ENCODE measurements around the gene DSCAML1.

DSCAML1 gene

DNA sequence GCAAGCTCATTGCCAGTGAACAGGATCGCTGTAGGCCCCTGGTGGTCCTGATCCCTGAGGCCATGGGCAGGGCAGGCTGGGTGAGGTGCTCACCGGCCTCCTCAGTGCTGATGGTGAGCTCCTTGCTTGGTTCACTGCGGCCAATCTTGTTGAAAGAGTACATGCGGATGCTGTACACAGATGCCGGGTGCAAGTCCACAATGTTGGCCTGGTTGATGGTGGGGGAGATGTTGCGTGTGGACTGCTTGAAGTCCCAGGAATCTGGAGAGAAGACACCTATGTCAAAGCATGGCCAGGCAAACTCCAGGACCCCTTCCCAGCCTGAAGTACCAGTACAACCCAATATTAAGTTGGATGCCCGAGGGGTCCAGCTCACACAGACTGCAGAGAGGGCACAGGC, 325.2 kb downstream of the DSCAML1 start:
- H3K36me3 ChIP-seq (ENCODE audit: control insufficient read depth, insufficient read depth, low read length, severe bottlenecking) = no peaks in the 10 kb centered on the region
- H3K9me3 ChIP-seq (ENCODE audit: control insufficient read depth, low read length) = no peaks in the 10 kb centered on the region
- peaks cover 56% of the 10 kb centered on the region for H3K27me3 ChIP-seq (replicated peaks; ENCODE audit: control insufficient read depth, insufficient read depth, low read length)
- no peaks in the 10 kb centered on the region for H3K4me1 ChIP-seq (ENCODE audit: control insufficient read depth, insufficient read depth, low read length)
- H3K4me3 ChIP-seq (ENCODE audit: low read length) = no peak overlapping the region
- no peak overlapping the region for H3K9ac ChIP-seq (ENCODE audit: low read length)
- DNase-seq (ENCODE audit: low read depth) = no peak

DNA sequence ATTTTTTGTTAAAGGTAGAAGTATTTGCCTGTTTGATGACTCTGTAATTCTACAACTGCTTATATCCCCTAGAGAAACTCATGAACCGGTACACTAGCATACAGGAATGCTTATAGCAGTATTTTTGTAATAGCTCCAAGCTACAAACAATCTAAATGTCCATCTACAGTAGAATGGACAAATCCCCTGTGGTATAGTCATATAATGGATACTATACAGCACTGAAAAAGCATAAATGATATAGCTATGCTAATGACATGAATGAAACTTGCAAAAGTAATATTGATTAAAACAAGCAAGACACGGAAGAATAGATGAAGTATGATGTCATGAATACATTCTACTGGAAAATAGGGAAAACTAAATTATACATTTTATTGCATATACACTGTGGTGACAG, 326.4 kb downstream of the DSCAML1 start:
- no peaks in the 10 kb centered on the region for H3K9me3 ChIP-seq (ENCODE audit: control insufficient read depth, low read length)
- H3K4me1 ChIP-seq (ENCODE audit: control insufficient read depth, insufficient read depth, low read length) = no peaks in the 10 kb centered on the region
- no peak overlapping the region for H3K9ac ChIP-seq (ENCODE audit: low read length)
- H3K36me3 ChIP-seq (ENCODE audit: control insufficient read depth, insufficient read depth, low read length, severe bottlenecking) = no peaks in the 10 kb centered on the region
- peaks cover 46% of the 10 kb centered on the region for H3K27me3 ChIP-seq (replicated peaks; ENCODE audit: control insufficient read depth, insufficient read depth, low read length)
- no peak overlapping the region for H3K4me3 ChIP-seq (ENCODE audit: low read length)
- DNase-seq (ENCODE audit: low read depth) = no peak

DNA sequence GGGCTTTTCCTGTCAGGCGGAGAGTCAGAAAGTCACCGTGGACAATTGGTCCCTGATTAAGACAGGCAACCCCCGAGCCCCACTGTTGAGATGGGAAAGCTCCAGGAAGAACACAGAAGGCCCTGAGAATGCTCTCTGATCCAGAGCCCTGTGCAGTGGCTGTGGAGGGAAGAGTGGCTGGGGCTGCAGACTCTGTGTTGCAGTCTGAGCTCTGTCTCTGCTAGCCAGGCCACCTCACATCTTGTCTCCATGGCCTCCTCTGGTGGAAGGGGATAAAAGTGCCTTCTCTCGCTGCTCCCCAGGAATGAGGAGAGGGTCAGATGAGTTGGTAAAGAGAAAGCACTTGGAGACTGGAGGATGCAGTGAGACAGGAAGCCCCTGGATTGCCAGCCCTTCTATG, 328.1 kb downstream of the DSCAML1 start:
- DNase-seq (ENCODE audit: low read depth) = no peak
- Histone ChIP-seq H3K4me3 (ENCODE audit: low read length) (no peak overlapping the region), H3K9ac (ENCODE audit: low read length) (no peak overlapping the region), H3K9me3 (ENCODE audit: control insufficient read depth, low read length) (no peaks in the 10 kb centered on the region), H3K4me1 (ENCODE audit: control insufficient read depth, insufficient read depth, low read length) (no peaks in the 10 kb centered on the region), H3K27me3 (replicated peaks; ENCODE audit: control insufficient read depth, insufficient read depth, low read length) (peaks cover 38% of the 10 kb centered on the region), H3K36me3 (ENCODE audit: control insufficient read depth, insufficient read depth, low read length, severe bottlenecking) (no peaks in the 10 kb centered on the region)

DNA sequence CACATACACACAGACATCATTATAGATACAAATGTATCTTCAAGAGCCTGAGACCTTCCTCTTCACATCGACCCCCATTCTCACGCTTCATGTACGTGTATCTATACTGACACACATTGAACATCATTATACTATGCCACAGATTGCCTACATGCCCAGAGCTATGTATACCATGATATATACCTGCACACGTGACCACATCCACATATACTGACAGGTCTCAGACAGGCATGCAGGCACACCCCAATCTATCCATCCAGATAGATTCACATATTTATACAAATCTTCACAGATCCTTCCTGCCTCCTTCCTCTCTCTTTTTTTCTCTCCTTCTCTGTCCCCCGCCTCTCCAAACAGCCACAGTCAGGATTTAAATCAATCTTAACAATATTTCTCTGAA, 329.2 kb downstream of the DSCAML1 start:
- Histone ChIP-seq H3K4me1 (ENCODE audit: control insufficient read depth, insufficient read depth, low read length) (no peaks in the 10 kb centered on the region), H3K9me3 (ENCODE audit: control insufficient read depth, low read length) (no peaks in the 10 kb centered on the region), H3K36me3 (ENCODE audit: control insufficient read depth, insufficient read depth, low read length, severe bottlenecking) (no peaks in the 10 kb centered on the region), H3K4me3 (ENCODE audit: low read length) (no peak overlapping the region), H3K27me3 (replicated peaks; ENCODE audit: control insufficient read depth, insufficient read depth, low read length) (peaks cover 32% of the 10 kb centered on the region), H3K9ac (ENCODE audit: low read length) (no peak overlapping the region)
- DNase-seq (ENCODE audit: low read depth) = no peak

DNA sequence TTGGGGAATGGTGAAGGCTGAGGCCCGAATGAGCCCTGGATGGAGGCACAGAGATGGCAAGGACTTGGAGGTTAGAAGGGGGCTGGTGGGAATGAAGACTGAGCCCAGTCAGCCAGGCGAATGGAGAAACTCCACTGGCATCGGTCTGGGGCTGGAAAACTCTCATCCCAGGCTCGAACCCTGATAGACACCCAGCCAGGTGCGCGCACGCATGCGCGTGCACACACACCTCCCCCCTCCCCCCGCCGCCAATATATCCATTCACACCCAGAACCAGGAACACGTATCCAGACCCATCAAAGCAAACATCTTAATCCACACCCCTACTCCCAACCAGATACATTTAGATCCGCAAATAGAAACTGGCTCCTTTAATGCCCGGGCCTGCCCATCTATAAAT, 330.1 kb downstream of the DSCAML1 start:
- Histone ChIP-seq H3K9ac (ENCODE audit: low read length) (no peak overlapping the region), H3K36me3 (ENCODE audit: control insufficient read depth, insufficient read depth, low read length, severe bottlenecking) (no peaks in the 10 kb centered on the region), H3K4me3 (ENCODE audit: low read length) (no peak overlapping the region), H3K4me1 (ENCODE audit: control insufficient read depth, insufficient read depth, low read length) (no peaks in the 10 kb centered on the region), H3K27me3 (replicated peaks; ENCODE audit: control insufficient read depth, insufficient read depth, low read length) (peaks cover 24% of the 10 kb centered on the region), H3K9me3 (ENCODE audit: control insufficient read depth, low read length) (no peaks in the 10 kb centered on the region)
- DNase-seq (ENCODE audit: low read depth) = no peak

DNA sequence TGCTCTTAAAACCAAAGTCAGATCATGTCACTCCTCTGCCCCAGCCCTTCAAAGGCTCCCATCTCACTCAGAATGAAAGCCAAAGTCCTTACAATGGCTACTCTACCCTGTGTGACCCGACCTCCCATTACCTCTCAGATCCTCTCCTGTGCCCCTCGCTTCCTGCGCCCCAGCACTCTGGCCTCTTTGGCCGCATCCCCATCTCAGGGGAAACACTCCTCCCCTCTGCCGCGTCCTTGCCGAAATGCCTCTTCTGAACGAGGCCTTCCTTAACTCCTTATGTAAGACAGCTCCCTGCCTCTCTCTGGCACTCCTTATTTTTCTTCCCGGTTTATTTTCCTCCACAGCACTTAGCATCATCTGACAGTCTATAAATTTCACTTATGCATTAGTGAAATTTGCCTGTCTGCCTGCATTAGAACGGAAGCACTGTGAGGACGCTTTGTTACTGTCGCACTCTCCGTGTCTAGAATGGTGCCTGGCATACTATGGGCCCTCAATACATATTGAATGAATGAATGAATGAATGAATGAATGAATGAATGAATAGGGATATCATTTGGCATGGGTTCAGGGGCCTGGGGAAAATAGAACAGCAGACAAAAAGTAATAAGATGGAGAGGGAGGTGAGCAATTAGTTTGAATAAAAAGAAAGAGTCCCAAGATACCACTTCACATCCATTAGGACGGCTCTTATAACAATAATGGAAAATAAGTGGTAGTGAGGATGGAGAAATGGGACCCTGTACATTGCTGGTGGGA, 331.6 kb downstream of the DSCAML1 start:
- Histone ChIP-seq H3K27me3 (replicated peaks; ENCODE audit: control insufficient read depth, insufficient read depth, low read length) (peaks cover 24% of the 10 kb centered on the region), H3K9me3 (ENCODE audit: control insufficient read depth, low read length) (no peaks in the 10 kb centered on the region), H3K4me1 (ENCODE audit: control insufficient read depth, insufficient read depth, low read length) (no peaks in the 10 kb centered on the region), H3K9ac (ENCODE audit: low read length) (no peak overlapping the region), H3K36me3 (ENCODE audit: control insufficient read depth, insufficient read depth, low read length, severe bottlenecking) (no peaks in the 10 kb centered on the region), H3K4me3 (ENCODE audit: low read length) (no peak overlapping the region)
- no peak for DNase-seq (ENCODE audit: low read depth)

DNA sequence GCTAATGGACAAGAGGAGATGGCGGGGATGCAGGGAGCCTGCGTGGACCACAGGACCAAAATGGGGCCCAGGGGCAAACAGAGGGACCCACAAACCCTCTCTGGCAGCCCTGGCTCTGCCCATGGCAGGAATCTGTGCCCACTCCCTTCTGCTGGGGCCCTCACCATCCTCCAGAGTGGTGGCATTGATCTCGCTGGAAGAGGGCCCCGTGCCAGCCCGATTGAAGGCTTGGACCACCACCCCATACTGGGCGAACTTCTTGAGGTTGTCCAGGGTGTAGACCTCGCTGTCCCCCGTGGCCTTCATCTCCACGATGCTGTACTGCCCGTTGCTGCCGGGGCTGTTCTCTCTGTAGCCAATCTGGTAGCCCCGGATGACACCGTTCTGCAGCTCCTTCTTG, 332.2 kb downstream of the DSCAML1 start:
- H3K4me3 ChIP-seq (ENCODE audit: low read length) = no peak overlapping the region
- H3K4me1 ChIP-seq (ENCODE audit: control insufficient read depth, insufficient read depth, low read length) = no peaks in the 10 kb centered on the region
- no peaks in the 10 kb centered on the region for H3K9me3 ChIP-seq (ENCODE audit: control insufficient read depth, low read length)
- H3K27me3 ChIP-seq (replicated peaks; ENCODE audit: control insufficient read depth, insufficient read depth, low read length) = peaks cover 29% of the 10 kb centered on the region
- no peak overlapping the region for H3K9ac ChIP-seq (ENCODE audit: low read length)
- no peaks in the 10 kb centered on the region for H3K36me3 ChIP-seq (ENCODE audit: control insufficient read depth, insufficient read depth, low read length, severe bottlenecking)
- DNase-seq (ENCODE audit: low read depth) = no peak

DNA sequence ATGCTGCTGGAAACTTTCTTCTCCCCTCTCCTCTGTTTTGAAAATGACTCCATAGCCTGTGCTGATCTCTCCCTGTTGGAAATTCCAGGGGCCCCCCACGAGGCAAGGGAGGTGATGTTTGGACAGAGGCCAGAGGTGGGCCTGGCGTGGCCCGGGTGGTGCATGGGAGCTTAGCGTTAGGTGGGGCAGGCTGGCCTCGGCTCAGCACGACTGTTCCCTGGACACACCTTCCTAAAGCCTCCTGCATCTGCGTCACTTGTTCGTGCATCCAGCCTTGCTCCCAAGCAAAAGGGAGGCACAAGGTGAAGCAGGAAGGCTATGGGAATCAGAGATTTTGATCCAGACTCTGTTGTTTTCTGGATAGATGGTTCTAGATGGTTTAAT, 334.2 kb downstream of the DSCAML1 start:
- H3K36me3 ChIP-seq (ENCODE audit: control insufficient read depth, insufficient read depth, low read length, severe bottlenecking) = no peaks in the 10 kb centered on the region
- no peaks in the 10 kb centered on the region for H3K9me3 ChIP-seq (ENCODE audit: control insufficient read depth, low read length)
- H3K4me1 ChIP-seq (ENCODE audit: control insufficient read depth, insufficient read depth, low read length) = no peaks in the 10 kb centered on the region
- DNase-seq (ENCODE audit: low read depth) = no peak
- no peak overlapping the region for H3K9ac ChIP-seq (ENCODE audit: low read length)
- H3K4me3 ChIP-seq (ENCODE audit: low read length) = no peak overlapping the region
- peaks cover 25% of the 10 kb centered on the region for H3K27me3 ChIP-seq (replicated peaks; ENCODE audit: control insufficient read depth, insufficient read depth, low read length)

DNA sequence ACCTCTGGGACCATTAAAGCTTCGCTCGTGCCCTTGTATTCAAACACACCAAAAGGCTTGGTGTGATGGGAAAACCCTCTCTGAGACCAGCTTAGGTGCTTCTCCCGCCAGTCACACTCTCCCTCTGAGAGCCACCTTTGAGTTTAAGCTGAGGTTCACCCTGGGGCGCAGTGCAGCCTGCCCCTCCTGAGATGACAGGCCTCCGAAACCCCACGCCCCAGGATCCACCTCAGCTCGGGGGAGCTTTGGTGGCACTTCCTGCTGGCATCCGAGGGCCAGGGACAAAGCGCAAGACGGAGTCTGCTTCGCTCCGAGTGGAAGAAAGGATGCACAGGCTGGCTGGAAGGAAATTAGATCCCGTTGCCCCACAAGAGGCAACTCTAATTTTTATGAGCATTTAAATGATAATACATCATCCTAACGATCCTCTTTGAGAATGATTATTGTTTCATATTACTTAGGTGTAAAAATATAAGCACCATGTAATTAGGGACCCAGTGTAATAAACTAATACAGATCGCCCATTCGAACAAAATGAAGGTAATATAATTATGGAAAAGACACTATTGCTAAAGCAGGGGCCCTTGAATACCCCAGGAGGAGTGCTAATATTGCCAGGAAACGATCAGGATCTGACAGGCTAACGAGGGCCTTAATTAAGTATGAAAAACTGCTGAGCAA, 334.7 kb downstream of the DSCAML1 start:
- Histone ChIP-seq H3K4me3 (ENCODE audit: low read length) (no peak overlapping the region), H3K9ac (ENCODE audit: low read length) (no peak overlapping the region), H3K27me3 (replicated peaks; ENCODE audit: control insufficient read depth, insufficient read depth, low read length) (peaks cover 24% of the 10 kb centered on the region), H3K4me1 (ENCODE audit: control insufficient read depth, insufficient read depth, low read length) (no peaks in the 10 kb centered on the region), H3K9me3 (ENCODE audit: control insufficient read depth, low read length) (no peaks in the 10 kb centered on the region), H3K36me3 (ENCODE audit: control insufficient read depth, insufficient read depth, low read length, severe bottlenecking) (no peaks in the 10 kb centered on the region)
- DNase-seq (ENCODE audit: low read depth) = no peak

DNA sequence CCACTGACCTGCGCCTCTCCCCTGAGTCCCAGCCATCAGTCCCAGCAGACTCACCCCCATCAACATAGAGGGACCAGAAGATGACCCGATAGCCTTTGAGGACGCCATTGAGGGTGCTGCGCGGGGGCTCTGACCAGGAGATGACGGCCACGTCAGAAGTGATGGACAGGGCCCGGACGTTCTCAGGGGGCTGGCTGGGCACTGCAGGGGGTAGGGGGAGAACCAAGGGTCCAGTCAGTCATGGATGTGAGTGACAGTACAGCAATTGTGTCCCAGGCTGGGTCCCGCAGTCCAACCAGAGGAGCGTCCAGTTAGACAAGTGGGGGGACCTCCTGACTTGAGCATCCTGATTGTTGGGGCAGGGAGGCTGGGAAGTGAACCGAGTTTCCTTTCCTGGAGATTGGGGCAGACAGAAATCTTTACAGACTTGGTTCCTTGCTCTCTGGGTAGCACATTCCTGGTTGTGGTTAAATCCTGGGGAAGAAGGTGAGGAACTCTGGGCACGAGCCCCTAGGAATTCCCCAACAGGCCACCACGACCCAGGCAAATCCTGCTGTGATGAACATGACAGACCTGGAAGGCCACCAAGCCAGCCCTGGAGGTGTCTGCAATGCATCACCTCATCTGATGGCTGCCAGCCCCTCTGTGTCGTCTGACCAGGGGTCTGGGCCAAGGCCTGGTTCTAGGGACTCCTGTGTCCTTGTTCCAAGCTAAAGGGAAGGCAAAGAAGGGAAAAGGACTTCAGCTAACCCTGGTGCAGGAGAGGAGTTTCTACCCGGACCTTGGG, 335.4 kb downstream of the DSCAML1 start:
- H3K36me3 ChIP-seq (ENCODE audit: control insufficient read depth, insufficient read depth, low read length, severe bottlenecking) = no peaks in the 10 kb centered on the region
- H3K4me1 ChIP-seq (ENCODE audit: control insufficient read depth, insufficient read depth, low read length) = no peaks in the 10 kb centered on the region
- H3K9me3 ChIP-seq (ENCODE audit: control insufficient read depth, low read length) = no peaks in the 10 kb centered on the region
- peaks cover 27% of the 10 kb centered on the region for H3K27me3 ChIP-seq (replicated peaks; ENCODE audit: control insufficient read depth, insufficient read depth, low read length)
- DNase-seq (ENCODE audit: low read depth) = no peak
- no peak overlapping the region for H3K4me3 ChIP-seq (ENCODE audit: low read length)
- no peak overlapping the region for H3K9ac ChIP-seq (ENCODE audit: low read length)

DNA sequence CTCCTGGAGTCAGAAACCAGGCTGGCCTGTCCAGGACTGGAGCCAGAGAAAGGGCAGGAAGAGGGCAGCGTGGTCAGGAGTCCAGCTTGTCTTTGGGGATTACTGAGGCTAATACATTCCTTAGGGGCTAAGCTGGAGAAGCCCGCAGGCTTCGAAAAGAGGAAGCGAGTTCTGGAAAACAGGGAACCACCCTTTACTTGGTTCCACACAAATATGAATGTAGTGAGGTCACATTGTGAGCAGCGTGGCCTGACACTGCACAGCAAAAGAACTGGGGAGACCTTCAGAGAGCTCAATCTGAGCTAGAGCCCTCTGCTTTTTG, 337.1 kb downstream of the DSCAML1 start:
- Histone ChIP-seq H3K27me3 (replicated peaks; ENCODE audit: control insufficient read depth, insufficient read depth, low read length) (peaks cover 27% of the 10 kb centered on the region), H3K9ac (ENCODE audit: low read length) (no peak overlapping the region), H3K4me3 (ENCODE audit: low read length) (no peak overlapping the region), H3K36me3 (ENCODE audit: control insufficient read depth, insufficient read depth, low read length, severe bottlenecking) (no peaks in the 10 kb centered on the region), H3K4me1 (ENCODE audit: control insufficient read depth, insufficient read depth, low read length) (no peaks in the 10 kb centered on the region), H3K9me3 (ENCODE audit: control insufficient read depth, low read length) (peaks cover 10% of the 10 kb centered on the region)
- DNase-seq (ENCODE audit: low read depth) = no peak

Data from adipocyte (in vitro differentiated cells).